ENCODE measurements around the gene DNAH3.

DNA sequence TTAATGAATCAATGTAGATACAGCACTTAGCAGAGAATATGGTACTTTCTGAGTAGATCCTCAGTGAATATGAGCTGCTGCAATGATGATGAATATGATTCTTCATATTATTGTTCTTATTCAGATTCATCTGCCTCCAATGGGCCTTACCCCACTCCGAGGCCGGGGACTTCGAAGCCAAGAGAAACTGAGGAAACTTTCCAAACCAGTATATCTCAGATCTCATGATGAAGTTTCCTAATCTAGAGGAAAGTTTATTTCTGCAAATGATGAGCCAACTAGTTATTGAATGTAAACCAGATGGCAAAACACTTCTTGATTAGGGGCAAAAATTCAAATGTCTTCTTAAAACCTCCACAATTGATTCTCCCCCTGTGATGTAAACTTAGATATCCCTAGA, 226.8 kb downstream of the DNAH3 start:
- TF ChIP-seq, protein P1, sequence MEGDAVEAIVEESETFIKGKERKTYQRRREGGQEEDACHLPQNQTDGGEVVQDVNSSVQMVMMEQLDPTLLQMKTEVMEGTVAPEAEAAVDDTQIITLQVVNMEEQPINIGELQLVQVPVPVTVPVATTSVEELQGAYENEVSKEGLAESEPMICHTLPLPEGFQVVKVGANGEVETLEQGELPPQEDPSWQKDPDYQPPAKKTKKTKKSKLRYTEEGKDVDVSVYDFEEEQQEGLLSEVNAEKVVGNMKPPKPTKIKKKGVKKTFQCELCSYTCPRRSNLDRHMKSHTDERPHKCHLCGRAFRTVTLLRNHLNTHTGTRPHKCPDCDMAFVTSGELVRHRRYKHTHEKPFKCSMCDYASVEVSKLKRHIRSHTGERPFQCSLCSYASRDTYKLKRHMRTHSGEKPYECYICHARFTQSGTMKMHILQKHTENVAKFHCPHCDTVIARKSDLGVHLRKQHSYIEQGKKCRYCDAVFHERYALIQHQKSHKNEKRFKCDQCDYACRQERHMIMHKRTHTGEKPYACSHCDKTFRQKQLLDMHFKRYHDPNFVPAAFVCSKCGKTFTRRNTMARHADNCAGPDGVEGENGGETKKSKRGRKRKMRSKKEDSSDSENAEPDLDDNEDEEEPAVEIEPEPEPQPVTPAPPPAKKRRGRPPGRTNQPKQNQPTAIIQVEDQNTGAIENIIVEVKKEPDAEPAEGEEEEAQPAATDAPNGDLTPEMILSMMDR (IDR thresholded peaks at IDR 0.05; ENCODE audit: low read length): no peak
- no peak for TF ChIP-seq EZH2 (optimal IDR thresholded peaks at IDR 0.05; ENCODE audit: low read depth, low read length)
- TF ChIP-seq EZH2phosphoT487 (IDR thresholded peaks at IDR 0.05; ENCODE audit: low read length): no peak
